ENCODE data around the gene LTN1. TPM values are rescaled to one million over a fixed set of nuclear protein-coding genes. Genes with fewer than 3 reads are reported as not detected.

The LTN1 gene
- total RNA-seq, 1 experiment from 2014 or later = 15.4 TPM

GRCh38 chr21:28899220-28899619, 93.5 kb downstream of the LTN1 start:
- no TSS peak for BruUV-seq (replicated peaks)
- no peak for TF ChIP-seq CTCF (IDR thresholded peaks at IDR 0.05; ENCODE audit: unreplicated experiment)
- peaks cover 2% of the 10 kb centered on the region for H3K9me3 Mint-ChIP-seq (ENCODE audit: low read depth, unreplicated experiment)
- intact Hi-C loops (cut with micrococcal nuclease; ENCODE audit: unreplicated experiment) = no loop called here
- H3K27ac Mint-ChIP-seq (ENCODE audit: unreplicated experiment) = no peak overlapping the region
- no peak for DNase-seq
- H3K36me3 Mint-ChIP-seq (ENCODE audit: insufficient read depth, unreplicated experiment) = no peaks in the 10 kb centered on the region
- CTCF ChIA-PET = no interaction called here
- no peaks in the 10 kb centered on the region for H3K27me3 Mint-ChIP-seq (ENCODE audit: unreplicated experiment)
- H3K4me3 Mint-ChIP-seq (ENCODE audit: low read depth, unreplicated experiment) = no peak overlapping the region
- no peaks in the 10 kb centered on the region for H3K4me1 Mint-ChIP-seq (ENCODE audit: low read depth, unreplicated experiment)

DNA sequence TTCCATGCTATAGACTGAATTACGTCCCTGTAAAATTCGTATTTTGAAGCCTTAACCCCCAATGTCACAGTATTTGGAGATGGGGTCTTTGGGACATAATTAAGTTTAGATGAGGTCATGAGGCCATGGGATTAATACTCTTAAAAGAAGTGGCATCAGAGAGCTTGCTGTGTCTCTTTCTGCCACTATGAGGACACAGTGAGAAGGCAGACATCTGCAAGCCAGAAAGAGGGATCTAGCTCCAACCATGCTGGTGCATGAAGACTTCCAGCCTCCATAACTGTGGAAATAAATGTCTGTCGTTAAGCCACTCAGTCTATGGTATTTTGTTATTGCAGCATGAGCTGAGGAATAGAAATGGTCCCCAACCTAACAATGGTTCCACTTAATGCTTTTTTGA, 99.0 kb downstream of the LTN1 start:
- DNase-seq = no peak
- CTCF ChIA-PET = no interaction called here

DNA sequence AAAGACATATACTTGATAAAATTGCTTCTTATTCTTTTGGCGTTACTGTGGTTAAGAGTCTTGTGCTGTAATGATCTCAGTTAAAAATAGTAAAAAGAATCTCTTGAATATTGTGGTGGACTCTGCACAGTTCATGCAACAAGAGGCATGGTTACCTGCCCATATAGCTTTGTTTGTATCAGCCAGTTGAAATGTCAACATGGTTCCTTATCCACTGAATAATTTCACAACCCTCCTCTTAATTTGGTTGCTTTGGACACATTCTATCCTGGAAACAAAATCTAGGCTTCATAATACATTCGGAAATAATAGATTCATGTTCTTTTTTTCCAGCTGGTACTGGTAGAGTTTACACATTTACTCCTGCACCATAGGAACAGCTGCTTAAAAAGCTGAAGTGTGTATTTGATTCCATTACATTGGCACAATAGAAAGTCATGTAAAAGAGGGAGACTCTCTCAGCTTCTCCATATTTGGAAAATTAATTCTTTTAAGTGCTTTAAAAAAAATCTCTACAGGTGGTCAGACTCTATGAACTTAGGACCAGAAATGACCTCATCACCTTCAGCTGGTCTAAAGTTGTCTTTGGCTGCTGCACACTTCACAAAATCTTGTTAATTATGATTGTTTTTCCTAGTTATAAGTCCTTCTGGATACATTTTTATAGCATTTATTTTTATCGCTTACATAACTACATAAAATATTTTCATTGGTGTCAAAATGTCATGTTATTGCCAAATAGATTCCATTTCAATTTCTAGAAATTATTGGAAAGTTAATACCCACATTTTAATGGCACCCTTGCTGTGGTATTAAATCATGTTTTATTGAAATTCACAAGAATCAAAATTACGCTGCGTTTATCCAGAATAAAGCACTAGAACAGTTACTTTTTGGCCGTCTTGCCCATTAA, 100.2 kb downstream of the LTN1 start:
- BruUV-seq (replicated peaks) = no TSS peak
- CTCF ChIA-PET = no interaction called here
- intact Hi-C loops (cut with micrococcal nuclease; ENCODE audit: unreplicated experiment) = no loop called here

More for the DNA sequence above, 99.0 kb downstream of the LTN1 start:
- intact Hi-C loops (cut with micrococcal nuclease; ENCODE audit: unreplicated experiment) = no loop called here
- Mint-ChIP-seq H3K27me3 (ENCODE audit: unreplicated experiment) (peaks cover 15% of the 10 kb centered on the region), H3K36me3 (ENCODE audit: insufficient read depth, unreplicated experiment) (no peaks in the 10 kb centered on the region), H3K4me1 (ENCODE audit: low read depth, unreplicated experiment) (no peaks in the 10 kb centered on the region), H3K9me3 (ENCODE audit: low read depth, unreplicated experiment) (no peaks in the 10 kb centered on the region), H3K4me3 (ENCODE audit: low read depth, unreplicated experiment) (no peak overlapping the region), H3K27ac (ENCODE audit: unreplicated experiment) (no peak overlapping the region)
- no peak for TF ChIP-seq CTCF (IDR thresholded peaks at IDR 0.05; ENCODE audit: unreplicated experiment)
- no TSS peak for BruUV-seq (replicated peaks)

DNA sequence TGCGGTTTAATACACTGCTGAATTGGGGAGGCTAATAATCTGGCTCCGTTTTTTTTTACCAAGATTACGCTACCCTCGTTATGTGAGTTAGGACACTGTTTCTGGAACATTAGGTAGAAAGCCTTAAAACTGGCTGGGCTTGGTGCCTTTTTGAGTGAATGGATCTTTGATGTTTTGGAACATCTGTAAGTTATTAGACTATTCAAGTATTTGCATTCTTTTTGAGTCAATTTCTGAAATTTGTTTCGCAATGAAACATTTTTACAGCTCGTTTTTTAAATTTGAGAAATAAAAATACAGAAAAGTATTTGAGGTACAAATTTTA, 106.9 kb downstream of the LTN1 start:
- intact Hi-C loops (cut with micrococcal nuclease; ENCODE audit: unreplicated experiment) = no loop called here

More for the DNA sequence above, 100.2 kb downstream of the LTN1 start:
- Mint-ChIP-seq H3K27me3 (ENCODE audit: unreplicated experiment) (peaks cover 15% of the 10 kb centered on the region), H3K9me3 (ENCODE audit: low read depth, unreplicated experiment) (no peaks in the 10 kb centered on the region), H3K4me3 (ENCODE audit: low read depth, unreplicated experiment) (no peak overlapping the region), H3K27ac (ENCODE audit: unreplicated experiment) (no peak overlapping the region), H3K36me3 (ENCODE audit: insufficient read depth, unreplicated experiment) (no peaks in the 10 kb centered on the region), H3K4me1 (ENCODE audit: low read depth, unreplicated experiment) (no peaks in the 10 kb centered on the region)
- no peak for TF ChIP-seq CTCF (IDR thresholded peaks at IDR 0.05; ENCODE audit: unreplicated experiment)
- no peak for DNase-seq

More for the DNA sequence above, 106.9 kb downstream of the LTN1 start:
- no TSS peak for BruUV-seq (replicated peaks)
- no peak overlapping the region for H3K4me3 Mint-ChIP-seq (ENCODE audit: low read depth, unreplicated experiment)
- TF ChIP-seq CTCF (IDR thresholded peaks at IDR 0.05; ENCODE audit: unreplicated experiment) = no peak
- no peaks in the 10 kb centered on the region for H3K9me3 Mint-ChIP-seq (ENCODE audit: low read depth, unreplicated experiment)
- no peak overlapping the region for H3K27ac Mint-ChIP-seq (ENCODE audit: unreplicated experiment)
- DNase-seq = no peak
- no peaks in the 10 kb centered on the region for H3K4me1 Mint-ChIP-seq (ENCODE audit: low read depth, unreplicated experiment)
- peaks cover 9% of the 10 kb centered on the region for H3K36me3 Mint-ChIP-seq (ENCODE audit: insufficient read depth, unreplicated experiment)
- CTCF ChIA-PET = no interaction called here
- H3K27me3 Mint-ChIP-seq (ENCODE audit: unreplicated experiment) = peaks cover 11% of the 10 kb centered on the region
